SK-N-SH treated with all-trans-retinoic acid at 6 μM for 48 hours (cell line): Measurements from ENCODE around the gene ME1.

Experiments
- ATAC-seq: fragments of 200-7000 bp; cut with Tn5 transposase; 3 replicates; pipeline ENCODE4 v1.9.1; 2020; ENCODE audit warnings: mild to moderate bottlenecking, moderate library complexity
- BACH2 ChIP-seq: fragments of 250-450 bp; sonication (Bioruptor Pico); IDR thresholded peaks from 2 replicates; pipeline ENCODE4 v1.9.0; 2021; ENCODE audit warnings: mild to moderate bottlenecking, borderline replicate concordance
- CSDC2 ChIP-seq: fragments of 250-450 bp; sonication (Bioruptor Pico); IDR thresholded peaks from 2 replicates; pipeline ENCODE4 v1.5.0; 2020; ENCODE audit warnings: mild to moderate bottlenecking, moderate library complexity
- ESRRG ChIP-seq: fragments of 250-450 bp; sonication (Bioruptor Pico); IDR thresholded peaks from 2 replicates; pipeline ENCODE4 v1.6.1; 2021; ENCODE audit warnings: mild to moderate bottlenecking
- GLIS3 ChIP-seq: fragments of 250-450 bp; sonication (Bioruptor Pico); IDR thresholded peaks from 2 replicates; pipeline ENCODE4 v1.5.0; 2020; ENCODE audit warnings: mild to moderate bottlenecking, moderate library complexity
- PPARA ChIP-seq: fragments of 250-450 bp; sonication (Bioruptor Pico); IDR thresholded peaks from 2 replicates; pipeline ENCODE4 v1.5.0; 2020; ENCODE audit warnings: mild to moderate bottlenecking, borderline replicate concordance
- RARB ChIP-seq: fragments of 250-450 bp; sonication (Bioruptor Pico); IDR thresholded peaks from 2 replicates; pipeline ENCODE4 v1.8.0; 2021; ENCODE audit warnings: mild to moderate bottlenecking, moderate library complexity
- ZC3H10 ChIP-seq: fragments of 250-450 bp; sonication (Bioruptor Pico); IDR thresholded peaks from 2 replicates; pipeline ENCODE4 v1.5.1; 2021; ENCODE audit warnings: mild to moderate bottlenecking, moderate library complexity
- ZFP3 ChIP-seq: fragments of 250-450 bp; sonication (Bioruptor Pico); IDR thresholded peaks from 2 replicates; pipeline ENCODE4 v1.5.0; 2020; ENCODE audit warnings: mild to moderate bottlenecking, moderate library complexity
- ZFP30 ChIP-seq: fragments of 450-650 bp; formaldehyde crosslinking; IDR thresholded peaks from 2 replicates; pipeline ENCODE4 v1.5.0; 2022; ENCODE audit warnings: mild to moderate bottlenecking, moderate library complexity
- ZNF565 ChIP-seq: fragments of 450-650 bp; formaldehyde crosslinking; conservative IDR thresholded peaks from 2 replicates; pipeline ENCODE4 v1.5.0; 2020; ENCODE audit warnings: low read depth, mild to moderate bottlenecking, moderate library complexity
- ZNF70 ChIP-seq: fragments of 450-650 bp; formaldehyde crosslinking; IDR thresholded peaks from 2 replicates; pipeline ENCODE4 v1.5.0; 2020; ENCODE audit warnings: mild to moderate bottlenecking, moderate library complexity
- ZNF8 ChIP-seq: fragments of 450-650 bp; formaldehyde crosslinking; IDR thresholded peaks from 2 replicates; pipeline ENCODE4 v1.5.0; 2020; ENCODE audit warnings: mild to moderate bottlenecking, moderate library complexity
- TF ChIP-seq, protein P1 (sequence below): fragments of 250-450 bp; sonication (Bioruptor Pico); IDR thresholded peaks from 2 replicates; pipeline ENCODE4 v1.8.0; 2020; ENCODE audit warnings: mild to moderate bottlenecking, moderate library complexity, borderline replicate concordance
- TF ChIP-seq, protein P2 (sequence below): fragments of 250-450 bp; sonication (Bioruptor Pico); IDR thresholded peaks from 2 replicates; pipeline ENCODE4 v1.5.1; 2021; ENCODE audit warnings: mild to moderate bottlenecking, moderate library complexity
- TF ChIP-seq, protein P3 (sequence below): fragments of 250-450 bp; sonication (Bioruptor Pico); IDR thresholded peaks from 2 replicates; pipeline ENCODE4 v1.5.1; 2020; ENCODE audit warnings: low read depth, mild to moderate bottlenecking, moderate library complexity
- TF ChIP-seq, protein P4 (sequence below): fragments of 250-450 bp; sonication (Bioruptor Pico); IDR thresholded peaks from 2 replicates; pipeline ENCODE4 v1.5.0; 2020; ENCODE audit warnings: mild to moderate bottlenecking, moderate library complexity
- TF ChIP-seq, protein P5 (sequence below): fragments of 250-450 bp; sonication (Bioruptor Pico); IDR thresholded peaks from 2 replicates; pipeline ENCODE4 v1.8.0; 2021; ENCODE audit warnings: low read depth, mild to moderate bottlenecking, moderate library complexity, borderline replicate concordance

ME1 gene

DNA sequence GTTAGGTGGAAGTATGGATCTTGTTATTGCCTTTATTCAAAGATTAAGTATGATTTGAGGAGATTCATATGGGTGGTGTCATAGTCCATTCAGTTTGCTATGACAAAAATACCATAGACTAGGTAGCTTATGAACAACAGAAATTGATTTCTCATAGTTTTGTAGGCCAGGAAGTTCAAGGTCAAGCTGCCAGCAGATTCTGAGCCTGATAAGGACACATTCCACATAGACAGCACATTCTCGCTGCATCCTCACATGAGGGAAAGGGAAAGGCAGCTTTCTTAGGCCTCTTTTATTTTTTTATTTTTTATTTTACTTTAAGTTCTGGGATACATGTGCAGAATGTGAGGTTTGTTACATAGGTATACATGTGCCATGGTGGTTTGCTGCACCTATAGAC, 27.7 kb downstream of the ME1 start:
- ATAC-seq = no peak
- TF ChIP-seq ZNF565 (CRISPR knock-in tag) (no peak), ZNF8 (no peak), ESRRG (CRISPR knock-in tag) (no peak), PPARA (CRISPR knock-in tag) (no peak)
- TF ChIP-seq, protein P1, sequence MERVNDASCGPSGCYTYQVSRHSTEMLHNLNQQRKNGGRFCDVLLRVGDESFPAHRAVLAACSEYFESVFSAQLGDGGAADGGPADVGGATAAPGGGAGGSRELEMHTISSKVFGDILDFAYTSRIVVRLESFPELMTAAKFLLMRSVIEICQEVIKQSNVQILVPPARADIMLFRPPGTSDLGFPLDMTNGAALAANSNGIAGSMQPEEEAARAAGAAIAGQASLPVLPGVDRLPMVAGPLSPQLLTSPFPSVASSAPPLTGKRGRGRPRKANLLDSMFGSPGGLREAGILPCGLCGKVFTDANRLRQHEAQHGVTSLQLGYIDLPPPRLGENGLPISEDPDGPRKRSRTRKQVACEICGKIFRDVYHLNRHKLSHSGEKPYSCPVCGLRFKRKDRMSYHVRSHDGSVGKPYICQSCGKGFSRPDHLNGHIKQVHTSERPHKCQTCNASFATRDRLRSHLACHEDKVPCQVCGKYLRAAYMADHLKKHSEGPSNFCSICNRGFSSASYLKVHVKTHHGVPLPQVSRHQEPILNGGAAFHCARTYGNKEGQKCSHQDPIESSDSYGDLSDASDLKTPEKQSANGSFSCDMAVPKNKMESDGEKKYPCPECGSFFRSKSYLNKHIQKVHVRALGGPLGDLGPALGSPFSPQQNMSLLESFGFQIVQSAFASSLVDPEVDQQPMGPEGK (CRISPR knock-in tag) = no peak
- TF ChIP-seq, protein P2, sequence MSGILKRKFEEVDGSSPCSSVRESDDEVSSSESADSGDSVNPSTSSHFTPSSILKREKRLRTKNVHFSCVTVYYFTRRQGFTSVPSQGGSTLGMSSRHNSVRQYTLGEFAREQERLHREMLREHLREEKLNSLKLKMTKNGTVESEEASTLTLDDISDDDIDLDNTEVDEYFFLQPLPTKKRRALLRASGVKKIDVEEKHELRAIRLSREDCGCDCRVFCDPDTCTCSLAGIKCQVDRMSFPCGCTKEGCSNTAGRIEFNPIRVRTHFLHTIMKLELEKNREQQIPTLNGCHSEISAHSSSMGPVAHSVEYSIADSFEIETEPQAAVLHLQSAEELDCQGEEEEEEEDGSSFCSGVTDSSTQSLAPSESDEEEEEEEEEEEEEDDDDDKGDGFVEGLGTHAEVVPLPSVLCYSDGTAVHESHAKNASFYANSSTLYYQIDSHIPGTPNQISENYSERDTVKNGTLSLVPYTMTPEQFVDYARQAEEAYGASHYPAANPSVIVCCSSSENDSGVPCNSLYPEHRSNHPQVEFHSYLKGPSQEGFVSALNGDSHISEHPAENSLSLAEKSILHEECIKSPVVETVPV (CRISPR knock-in tag) = no peak
- TF ChIP-seq, protein P3, sequence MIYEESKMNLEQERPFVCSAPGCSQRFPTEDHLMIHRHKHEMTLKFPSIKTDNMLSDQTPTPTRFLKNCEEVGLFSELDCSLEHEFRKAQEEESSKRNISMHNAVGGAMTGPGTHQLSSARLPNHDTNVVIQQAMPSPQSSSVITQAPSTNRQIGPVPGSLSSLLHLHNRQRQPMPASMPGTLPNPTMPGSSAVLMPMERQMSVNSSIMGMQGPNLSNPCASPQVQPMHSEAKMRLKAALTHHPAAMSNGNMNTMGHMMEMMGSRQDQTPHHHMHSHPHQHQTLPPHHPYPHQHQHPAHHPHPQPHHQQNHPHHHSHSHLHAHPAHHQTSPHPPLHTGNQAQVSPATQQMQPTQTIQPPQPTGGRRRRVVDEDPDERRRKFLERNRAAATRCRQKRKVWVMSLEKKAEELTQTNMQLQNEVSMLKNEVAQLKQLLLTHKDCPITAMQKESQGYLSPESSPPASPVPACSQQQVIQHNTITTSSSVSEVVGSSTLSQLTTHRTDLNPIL (CRISPR knock-in tag) = no peak
- TF ChIP-seq, all 23 proteins: peak for 0

DNA sequence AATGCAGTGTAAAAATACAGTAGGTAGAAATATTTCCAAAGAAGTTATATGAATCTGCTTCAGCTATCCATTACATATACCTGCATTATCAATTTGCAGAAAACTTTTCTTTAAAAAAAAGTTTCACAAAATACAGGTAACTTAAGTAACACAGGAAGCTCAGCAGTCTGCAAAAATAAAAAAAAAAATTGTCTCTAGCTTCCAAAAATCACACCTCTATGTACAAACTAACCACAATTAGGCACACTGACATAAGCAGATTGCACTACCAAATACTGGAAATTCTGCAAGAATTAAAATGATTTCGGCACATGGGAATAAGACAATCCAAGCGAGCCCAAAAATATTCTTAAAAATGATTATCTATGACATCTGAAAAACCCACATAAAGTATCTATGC, 41.2 kb downstream of the ME1 start:
- no peak for TF ChIP-seq ZC3H10 (CRISPR knock-in tag)
- no peak for TF ChIP-seq BACH2 (CRISPR knock-in tag)
- TF ChIP-seq, protein P2 (CRISPR knock-in tag) = no peak
- no peak for TF ChIP-seq ZNF565 (CRISPR knock-in tag)
- no peak for TF ChIP-seq CSDC2 (CRISPR knock-in tag)
- TF ChIP-seq ZNF70 = no peak
- TF ChIP-seq, protein P4, sequence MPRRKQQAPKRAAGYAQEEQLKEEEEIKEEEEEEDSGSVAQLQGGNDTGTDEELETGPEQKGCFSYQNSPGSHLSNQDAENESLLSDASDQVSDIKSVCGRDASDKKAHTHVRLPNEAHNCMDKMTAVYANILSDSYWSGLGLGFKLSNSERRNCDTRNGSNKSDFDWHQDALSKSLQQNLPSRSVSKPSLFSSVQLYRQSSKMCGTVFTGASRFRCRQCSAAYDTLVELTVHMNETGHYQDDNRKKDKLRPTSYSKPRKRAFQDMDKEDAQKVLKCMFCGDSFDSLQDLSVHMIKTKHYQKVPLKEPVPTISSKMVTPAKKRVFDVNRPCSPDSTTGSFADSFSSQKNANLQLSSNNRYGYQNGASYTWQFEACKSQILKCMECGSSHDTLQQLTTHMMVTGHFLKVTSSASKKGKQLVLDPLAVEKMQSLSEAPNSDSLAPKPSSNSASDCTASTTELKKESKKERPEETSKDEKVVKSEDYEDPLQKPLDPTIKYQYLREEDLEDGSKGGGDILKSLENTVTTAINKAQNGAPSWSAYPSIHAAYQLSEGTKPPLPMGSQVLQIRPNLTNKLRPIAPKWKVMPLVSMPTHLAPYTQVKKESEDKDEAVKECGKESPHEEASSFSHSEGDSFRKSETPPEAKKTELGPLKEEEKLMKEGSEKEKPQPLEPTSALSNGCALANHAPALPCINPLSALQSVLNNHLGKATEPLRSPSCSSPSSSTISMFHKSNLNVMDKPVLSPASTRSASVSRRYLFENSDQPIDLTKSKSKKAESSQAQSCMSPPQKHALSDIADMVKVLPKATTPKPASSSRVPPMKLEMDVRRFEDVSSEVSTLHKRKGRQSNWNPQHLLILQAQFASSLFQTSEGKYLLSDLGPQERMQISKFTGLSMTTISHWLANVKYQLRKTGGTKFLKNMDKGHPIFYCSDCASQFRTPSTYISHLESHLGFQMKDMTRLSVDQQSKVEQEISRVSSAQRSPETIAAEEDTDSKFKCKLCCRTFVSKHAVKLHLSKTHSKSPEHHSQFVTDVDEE = no peak
- TF ChIP-seq, protein P5, sequence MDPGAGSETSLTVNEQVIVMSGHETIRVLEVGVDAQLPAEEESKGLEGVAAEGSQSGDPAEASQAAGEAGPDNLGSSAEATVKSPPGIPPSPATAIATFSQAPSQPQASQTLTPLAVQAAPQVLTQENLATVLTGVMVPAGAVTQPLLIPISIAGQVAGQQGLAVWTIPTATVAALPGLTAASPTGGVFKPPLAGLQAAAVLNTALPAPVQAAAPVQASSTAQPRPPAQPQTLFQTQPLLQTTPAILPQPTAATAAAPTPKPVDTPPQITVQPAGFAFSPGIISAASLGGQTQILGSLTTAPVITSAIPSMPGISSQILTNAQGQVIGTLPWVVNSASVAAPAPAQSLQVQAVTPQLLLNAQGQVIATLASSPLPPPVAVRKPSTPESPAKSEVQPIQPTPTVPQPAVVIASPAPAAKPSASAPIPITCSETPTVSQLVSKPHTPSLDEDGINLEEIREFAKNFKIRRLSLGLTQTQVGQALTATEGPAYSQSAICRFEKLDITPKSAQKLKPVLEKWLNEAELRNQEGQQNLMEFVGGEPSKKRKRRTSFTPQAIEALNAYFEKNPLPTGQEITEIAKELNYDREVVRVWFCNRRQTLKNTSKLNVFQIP (CRISPR knock-in tag) = no peak
- TF ChIP-seq ESRRG (CRISPR knock-in tag) = no peak
- no peak for TF ChIP-seq ZFP3 (CRISPR knock-in tag)
- TF ChIP-seq RARB = no peak
- TF ChIP-seq, protein P3 (CRISPR knock-in tag) = no peak
- TF ChIP-seq GLIS3 = no peak
- TF ChIP-seq ZFP30 (CRISPR knock-in tag) = no peak
- TF ChIP-seq, all 23 proteins: peak for 0
- ATAC-seq = no peak

DNA sequence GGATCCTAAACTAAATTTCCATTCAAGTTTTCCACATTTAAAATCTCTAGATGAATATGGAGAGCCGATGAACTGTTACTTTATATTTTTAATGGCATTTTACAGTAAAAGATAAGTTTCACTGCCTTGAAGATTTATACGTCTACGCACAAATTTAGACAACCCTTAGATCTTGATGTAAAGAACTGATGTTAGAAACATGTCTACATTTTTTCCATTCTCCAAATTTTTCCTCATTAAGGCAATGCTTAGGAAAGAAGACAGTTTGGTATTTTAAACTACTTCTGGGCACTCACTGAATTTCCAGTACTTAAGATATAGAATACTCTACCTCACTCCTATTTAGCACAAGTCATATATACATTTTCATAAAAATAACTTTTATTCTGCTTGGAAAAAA, 45.4 kb downstream of the ME1 start:
- no peak for TF ChIP-seq ESRRG (CRISPR knock-in tag)
- TF ChIP-seq, all 23 proteins: peak for 0
- no peak for ATAC-seq
